H9 (cell line): ENCODE data around the gene DALRD3. TPM values are rescaled to one million over a fixed set of nuclear protein-coding genes. Genes with fewer than 3 reads are reported as not detected.

Experiments
- DNase-seq: peaks from one replicate; pipeline ENCODE4 v3.0.0-alpha.2; 2017
- H2AFZ ChIP-seq: one replicate; pipeline ENCODE4 v1.6.1; 2013; ENCODE audit warnings: mild to moderate bottlenecking, low read length, control low read depth, moderate library complexity
- H2AK5ac ChIP-seq: 2 replicates; pipeline ENCODE4 v1.6.1; 2013; ENCODE audit warnings: low read length, control low read depth, mixed read lengths; ENCODE audit not compliant: insufficient read length
- H2BK120ac ChIP-seq: one replicate; pipeline ENCODE4 v1.6.1; 2013; ENCODE audit warnings: low read depth, mild to moderate bottlenecking, low read length, control low read depth, inconsistent platforms; ENCODE audit not compliant: poor library complexity, severe bottlenecking
- H2BK12ac ChIP-seq: 2 replicates; pipeline ENCODE4 v1.6.1; 2013; ENCODE audit warnings: low read length, control low read depth, mixed read lengths, low read depth; ENCODE audit not compliant: insufficient read length
- H2BK15ac ChIP-seq: 2 replicates; pipeline ENCODE4 v1.6.1; 2013; ENCODE audit warnings: low read depth, low read length, control low read depth
- H2BK20ac ChIP-seq: one replicate; pipeline ENCODE4 v1.6.1; 2013; ENCODE audit warnings: low read depth, mild to moderate bottlenecking, low read length, control low read depth, inconsistent platforms; ENCODE audit not compliant: poor library complexity, severe bottlenecking
- H2BK5ac ChIP-seq: 2 replicates; pipeline ENCODE4 v1.6.1; 2013; ENCODE audit warnings: low read length, control low read depth, mixed read lengths; ENCODE audit not compliant: insufficient read length
- H3K14ac ChIP-seq: 2 replicates; pipeline ENCODE4 v1.6.1; 2013; ENCODE audit warnings: low read length, control low read depth; ENCODE audit not compliant: insufficient read depth
- H3K18ac ChIP-seq: 2 replicates; pipeline ENCODE4 v1.6.1; 2013; ENCODE audit warnings: low read depth, mild to moderate bottlenecking, mixed read lengths, low read length, control low read depth; ENCODE audit not compliant: insufficient read length
- H3K23ac ChIP-seq: 2 replicates; pipeline ENCODE4 v1.6.1; 2013; ENCODE audit warnings: low read length, control low read depth, mixed read lengths, low read depth; ENCODE audit not compliant: insufficient read length
- H3K23me2 ChIP-seq: 2 replicates; pipeline ENCODE4 v1.6.1; 2013; ENCODE audit warnings: low read depth, mild to moderate bottlenecking, mixed read lengths, low read length, control low read depth; ENCODE audit not compliant: insufficient read length, poor library complexity, severe bottlenecking
- H3K27ac ChIP-seq: 2 replicates; pipeline ENCODE4 v1.5.1; 2013; ENCODE audit warnings: low read length, control low read depth, mixed read lengths, low read depth; ENCODE audit not compliant: insufficient read length
- H3K27me3 ChIP-seq: 2 replicates; pipeline ENCODE4 v1.6.1; 2013; ENCODE audit warnings: low read length, control low read depth, inconsistent platforms; ENCODE audit not compliant: insufficient read depth
- H3K4ac ChIP-seq: 2 replicates; pipeline ENCODE4 v1.6.1; 2013; ENCODE audit warnings: low read depth, mild to moderate bottlenecking, control low read depth, inconsistent platforms, low read length, moderate library complexity
- H3K4me1 ChIP-seq: 2 replicates; pipeline ENCODE4 v1.6.1; 2013; ENCODE audit warnings: low read length, control low read depth, inconsistent platforms; ENCODE audit not compliant: insufficient read depth
- H3K4me2 ChIP-seq: 2 replicates; pipeline ENCODE4 v1.6.1; 2013; ENCODE audit warnings: low read length, control low read depth, mixed read lengths; ENCODE audit not compliant: insufficient read length, insufficient read depth
- H3K56ac ChIP-seq: 2 replicates; pipeline ENCODE4 v1.6.1; 2013; ENCODE audit warnings: low read depth, mild to moderate bottlenecking, mixed read lengths, low read length, control low read depth; ENCODE audit not compliant: insufficient read length
- H3K79me1 ChIP-seq: 2 replicates; pipeline ENCODE4 v1.6.1; 2013; ENCODE audit warnings: low read depth, mild to moderate bottlenecking, moderate library complexity, low read length, control low read depth, inconsistent platforms; ENCODE audit not compliant: insufficient read depth, poor library complexity, severe bottlenecking
- H3K79me2 ChIP-seq: 2 replicates; pipeline ENCODE4 v1.6.1; 2013; ENCODE audit warnings: low read length, control low read depth, inconsistent platforms; ENCODE audit not compliant: insufficient read depth
- H3K9ac ChIP-seq: 2 replicates; pipeline ENCODE4 v1.6.1; 2013; ENCODE audit warnings: low read length, control low read depth, mixed read lengths; ENCODE audit not compliant: insufficient read length; ENCODE audit errors: extremely low read depth
- H3K9me3 ChIP-seq: one replicate; pipeline ENCODE4 v1.6.1; 2013; ENCODE audit warnings: low read depth, low read length, inconsistent platforms; ENCODE audit not compliant: control insufficient read depth
- H3T11ph ChIP-seq: one replicate; pipeline ENCODE4 v1.6.1; 2013; ENCODE audit warnings: mild to moderate bottlenecking, low read length, control low read depth, inconsistent platforms
- H4K20me1 ChIP-seq: one replicate; pipeline ENCODE4 v1.6.1; 2013; ENCODE audit not compliant: control insufficient read depth, insufficient read length, insufficient read depth
- H4K5ac ChIP-seq: 2 replicates; pipeline ENCODE4 v1.6.1; 2013; ENCODE audit warnings: low read depth, mild to moderate bottlenecking, mixed read lengths, low read length, control low read depth; ENCODE audit not compliant: insufficient read length
- H4K8ac ChIP-seq: replicated peaks from 2 replicates; pipeline ENCODE4 v1.6.1; 2013; ENCODE audit warnings: low read length, control low read depth, mixed read lengths, low read depth; ENCODE audit not compliant: insufficient read length
- H4K91ac ChIP-seq: 2 replicates; pipeline ENCODE4 v1.6.1; 2013; ENCODE audit warnings: low read depth, mild to moderate bottlenecking, moderate library complexity, mixed read lengths, low read length, control low read depth; ENCODE audit not compliant: insufficient read length
- H3K27ac Mint-ChIP-seq, 3 experiments: 2 replicates in 2 of 3; 3 replicates in 1 of 3; pipeline ENCODE4 v1.8.0; 2020 to 2021; ENCODE audit warnings: mixed read lengths in 3 of 3, mild to moderate bottlenecking in 1 of 3, moderate library complexity in 1 of 3
- H3K27me3 Mint-ChIP-seq: 2 replicates; pipeline ENCODE4 v1.8.0; 2021; ENCODE audit warnings: low read depth, mild to moderate bottlenecking, moderate library complexity, mixed read lengths
- H3K36me3 Mint-ChIP-seq, 3 experiments: 2 replicates in 2 of 3; 3 replicates in 1 of 3; pipeline ENCODE4 v1.8.0; 2020 to 2021; ENCODE audit warnings: low read depth in 3 of 3, mixed read lengths in 3 of 3; ENCODE audit not compliant: insufficient read depth in 1 of 3
- H3K4me1 Mint-ChIP-seq, 2 experiments: 2 replicates each; pipeline ENCODE4 v1.8.0; 2020; ENCODE audit warnings: mixed read lengths in 2 of 2
- H3K4me3 Mint-ChIP-seq, 2 experiments: 2 replicates in 1 of 2; 3 replicates in 1 of 2; pipeline ENCODE4 v1.8.0; 2020 to 2021; ENCODE audit warnings: mild to moderate bottlenecking in 2 of 2, mixed read lengths in 2 of 2, moderate library complexity in 1 of 2
- H3K9me3 Mint-ChIP-seq, 2 experiments: 2 replicates in 1 of 2; 3 replicates in 1 of 2; pipeline ENCODE4 v1.8.0; 2020; ENCODE audit warnings: mild to moderate bottlenecking in 2 of 2, mixed read lengths in 2 of 2, moderate library complexity in 1 of 2
- WGBS: extraction: QIAGEN DNeasy Blood & Tissue Kit; methylation state at CpG from one replicate; pipeline ENCODE4 v1.1.7; 2013; ENCODE audit warnings: missing lambda C conversion rate, low lambda C conversion rate, mixed read lengths; ENCODE audit not compliant: insufficient read length; ENCODE audit errors: extremely low coverage; 5-methylcytosine and 5-hydroxymethylcytosine counted together
- total RNA-seq: library from RNA; stranded (reverse); gene quantifications from 2 replicates; pipeline ENCODE4 v1.2.1, GENCODE V29; 2021
- TF ChIP-seq, protein P1 (sequence below): fragments of 200-600 bp; sonication (generic); conservative IDR thresholded peaks from 3 replicates; pipeline ENCODE4 v1.8.0; 2021; ENCODE audit warnings: antibody characterized with exemption, mild to moderate bottlenecking

Gene DALRD3
- total RNA-seq, 1 experiment from 2014 or later, result 32.3 TPM

DNA sequence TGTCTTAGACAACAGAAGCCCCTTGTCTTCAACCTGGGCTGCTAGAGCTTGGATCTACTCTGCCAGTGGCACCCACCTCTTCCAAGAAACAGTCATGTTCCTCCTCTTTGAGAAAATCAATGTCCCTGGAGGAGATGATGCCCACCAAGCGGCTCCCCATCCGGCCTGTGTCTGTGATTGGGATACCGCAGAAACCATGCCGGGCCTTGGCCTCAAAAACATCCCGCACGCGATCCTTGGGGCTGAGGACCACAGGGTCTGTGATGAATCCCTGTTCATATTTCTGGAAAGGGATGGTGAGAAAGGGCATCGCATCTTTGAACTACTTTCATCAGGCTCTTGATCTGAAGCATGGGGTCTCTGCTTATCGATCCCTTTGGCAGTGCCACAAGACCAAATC, 9.3 kb upstream of the DALRD3 start:
- Mint-ChIP-seq H3K4me3 (peak overlapping the region; percentile 90 to 96), H3K9me3 (no peaks in the 10 kb centered on the region), H3K4me1 (peaks cover 20 to 28% of the 10 kb centered on the region in 2 experiments), H3K27me3 (no peaks in the 10 kb centered on the region; the same call in none of the 2 replicates), H3K36me3 (peaks cover 66 to 95% (median 75%) of the 10 kb centered on the region in 3 experiments), H3K27ac (peak overlapping the region in 2 of 3 experiments; percentile 76 to 99; a peak in 2 of 7 replicates)
- H4K20me1 ChIP-seq, result peaks cover 7% of the 10 kb centered on the region
- no peak overlapping the region for H3K4ac ChIP-seq
- peaks cover 5% of the 10 kb centered on the region for H3K23me2 ChIP-seq
- H3K79me2 ChIP-seq, result no peaks in the 10 kb centered on the region
- no peak overlapping the region for H3T11ph ChIP-seq
- H3K56ac ChIP-seq, result no peak overlapping the region
- H2BK15ac ChIP-seq, result no peak overlapping the region
- peak overlapping the region; percentile 81 for H3K4me2 ChIP-seq
- no peak overlapping the region for H2BK5ac ChIP-seq
- H2BK20ac ChIP-seq, result no peak overlapping the region
- no peak overlapping the region for H3K23ac ChIP-seq
- no peak overlapping the region for H2BK12ac ChIP-seq
- no peak overlapping the region for H3K14ac ChIP-seq
- H3K9me3 ChIP-seq, result no peaks in the 10 kb centered on the region
- H3K4me1 ChIP-seq, result no peaks in the 10 kb centered on the region
- TF ChIP-seq, protein P1, sequence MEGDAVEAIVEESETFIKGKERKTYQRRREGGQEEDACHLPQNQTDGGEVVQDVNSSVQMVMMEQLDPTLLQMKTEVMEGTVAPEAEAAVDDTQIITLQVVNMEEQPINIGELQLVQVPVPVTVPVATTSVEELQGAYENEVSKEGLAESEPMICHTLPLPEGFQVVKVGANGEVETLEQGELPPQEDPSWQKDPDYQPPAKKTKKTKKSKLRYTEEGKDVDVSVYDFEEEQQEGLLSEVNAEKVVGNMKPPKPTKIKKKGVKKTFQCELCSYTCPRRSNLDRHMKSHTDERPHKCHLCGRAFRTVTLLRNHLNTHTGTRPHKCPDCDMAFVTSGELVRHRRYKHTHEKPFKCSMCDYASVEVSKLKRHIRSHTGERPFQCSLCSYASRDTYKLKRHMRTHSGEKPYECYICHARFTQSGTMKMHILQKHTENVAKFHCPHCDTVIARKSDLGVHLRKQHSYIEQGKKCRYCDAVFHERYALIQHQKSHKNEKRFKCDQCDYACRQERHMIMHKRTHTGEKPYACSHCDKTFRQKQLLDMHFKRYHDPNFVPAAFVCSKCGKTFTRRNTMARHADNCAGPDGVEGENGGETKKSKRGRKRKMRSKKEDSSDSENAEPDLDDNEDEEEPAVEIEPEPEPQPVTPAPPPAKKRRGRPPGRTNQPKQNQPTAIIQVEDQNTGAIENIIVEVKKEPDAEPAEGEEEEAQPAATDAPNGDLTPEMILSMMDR, result no peak
- H3K27ac ChIP-seq, result no peak overlapping the region
- H2BK120ac ChIP-seq, result no peak overlapping the region
- H2AK5ac ChIP-seq, result no peak overlapping the region
- no peak overlapping the region for H3K9ac ChIP-seq
- H4K8ac ChIP-seq, result no peak overlapping the region
- no CpG with 5 or more reads among the region's 9 CpGs for WGBS
- no peak overlapping the region for H4K91ac ChIP-seq
- H3K18ac ChIP-seq, result no peak overlapping the region
- DNase-seq, result no peak
- H2AFZ ChIP-seq, result no peak overlapping the region
- H3K27me3 ChIP-seq, result no peaks in the 10 kb centered on the region
- H3K79me1 ChIP-seq, result no peaks in the 10 kb centered on the region
- H4K5ac ChIP-seq, result no peak overlapping the region
